ENCODE data around the gene SHROOM3. TPM values are rescaled to one million over a fixed set of nuclear protein-coding genes. Genes with fewer than 3 reads are reported as not detected.
A peak's percentile ranks its signal among the peaks of the same experiment; 100 is the strongest.
"Not testable (repeated sequence)": the region's sequence is repeated elsewhere in the genome, so short reads cannot be mapped to it uniquely, and the experiment has no call there.

The SHROOM3 gene
- total RNA-seq, 2 donors from 2014 or later, result 56.7 to 96.0 TPM

GRCh38 chr4:76723924-76724323, 288.9 kb downstream of the SHROOM3 start:
- ATAC-seq, result peak; percentile 21
- no peak for DNase-seq
- Histone ChIP-seq H3K9me3 (no peaks in the 10 kb centered on the region), H3K4me1 (peaks cover 14% of the 10 kb centered on the region), H3K27ac (peak overlapping the region in 3 of 4 donors; percentile 39 to 50 (median 45)), H3K36me3 (replicated peaks in 1 of 2; ENCODE audit: insufficient read depth in 1 of 2, low read depth in 2 of 2) (no peaks in the 10 kb centered on the region), H3K4me3 (no peak overlapping the region), H3K27me3 (no peaks in the 10 kb centered on the region)
- TF ChIP-seq POLR2A (IDR thresholded peaks at IDR 0.05) (no peak), CTCF (IDR thresholded peaks at IDR 0.05) (no peak)
- 45 to 69% methylated on average over 2 of the region's 2 CpGs for WGBS, 2 donors
- intact Hi-C loops (cut with DNase I), result no loop called here

- peak overlapping the region in 1 of 4 donors; percentile 50 for H3K27ac ChIP-seq
- no peak overlapping the region for H3K4me3 ChIP-seq
- no peaks in the 10 kb centered on the region for H3K36me3 ChIP-seq (replicated peaks in 1 of 2; ENCODE audit: insufficient read depth in 1 of 2, low read depth in 2 of 2)
- TF ChIP-seq POLR2A (IDR thresholded peaks at IDR 0.05) (no peak), CTCF (IDR thresholded peaks at IDR 0.05) (no peak)
- 48 to 58% methylated on average over 2 of the region's 2 CpGs for WGBS, 2 donors
- H3K27me3 ChIP-seq, result no peaks in the 10 kb centered on the region
- ATAC-seq, result no peak
- no peak for DNase-seq
- H3K9me3 ChIP-seq, result no peaks in the 10 kb centered on the region
- intact Hi-C loops (cut with DNase I), result no loop called here
- H3K4me1 ChIP-seq, result peaks cover 17% of the 10 kb centered on the region
Measured at GRCh38 chr4:76725039-76725438, 290.0 kb downstream of the SHROOM3 start.

- WGBS, 2 donors, result 92 to 97% methylated on average over 1 of the region's 1 CpG
- intact Hi-C loops (cut with DNase I), result no loop called here
- no peak for ATAC-seq
Measured at GRCh38 chr4:76726176-76726575, 291.1 kb downstream of the SHROOM3 start.

GRCh38 chr4:76726631-76727030, 291.6 kb downstream of the SHROOM3 start:
- H3K4me1 ChIP-seq, result peaks cover 17% of the 10 kb centered on the region
- no peaks in the 10 kb centered on the region for H3K27me3 ChIP-seq
- intact Hi-C loops (cut with DNase I), result no loop called here
- no peak for DNase-seq
- 89 to 93% methylated on average over 5 of the region's 5 CpGs for WGBS, 2 donors
- H3K27ac ChIP-seq, result no peak overlapping the region
- no peak for ATAC-seq
- no peaks in the 10 kb centered on the region for H3K36me3 ChIP-seq (replicated peaks in 1 of 2; ENCODE audit: insufficient read depth in 1 of 2, low read depth in 2 of 2)
- H3K4me3 ChIP-seq, result no peak overlapping the region
- TF ChIP-seq CTCF (IDR thresholded peaks at IDR 0.05) (no peak), POLR2A (IDR thresholded peaks at IDR 0.05) (no peak)
- no peaks in the 10 kb centered on the region for H3K9me3 ChIP-seq

More at GRCh38 chr4:76726176-76726575, 291.1 kb downstream of the SHROOM3 start:
- H3K27me3 ChIP-seq, result no peaks in the 10 kb centered on the region
- H3K9me3 ChIP-seq, result no peaks in the 10 kb centered on the region
- TF ChIP-seq CTCF (IDR thresholded peaks at IDR 0.05), result no peak
- TF ChIP-seq POLR2A (IDR thresholded peaks at IDR 0.05), result no peak
- no peak for DNase-seq
- no peak overlapping the region for H3K4me3 ChIP-seq
- H3K36me3 ChIP-seq (replicated peaks in 1 of 2; ENCODE audit: insufficient read depth in 1 of 2, low read depth in 2 of 2), result no peaks in the 10 kb centered on the region
- H3K4me1 ChIP-seq, result peaks cover 17% of the 10 kb centered on the region
- no peak overlapping the region for H3K27ac ChIP-seq

GRCh38 chr4:76727934-76728333, 292.9 kb downstream of the SHROOM3 start:
- H3K36me3 ChIP-seq (replicated peaks in 1 of 2; ENCODE audit: insufficient read depth in 1 of 2, low read depth in 2 of 2); ATAC-seq; intact Hi-C loops (cut with DNase I); H3K9me3 ChIP-seq; H3K27me3 ChIP-seq; H3K4me3 ChIP-seq; H3K27ac ChIP-seq; DNase-seq: not testable (repeated sequence)
- peaks cover 18% of the 10 kb centered on the region for H3K4me1 ChIP-seq
- 84 to 95% methylated on average over 5 of the region's 5 CpGs for WGBS, 2 donors

All from body of pancreas (tissue), 4 donors.